Testis (tissue), 3 donors: Measurements from ENCODE around the gene NCAM1. TPM values are rescaled to one million over a fixed set of nuclear protein-coding genes. Genes with fewer than 3 reads are reported as not detected.

Experiments
- DNase-seq: peaks from one replicate; pipeline ENCODE4 v3.0.0-alpha.2; 2019
- H3K27ac ChIP-seq, 2 donors: fragments of 200-600 bp; sonication (generic); one replicate each; pipeline ENCODE4 v1.5.1; 2019
- H3K27me3 ChIP-seq: fragments of 200-600 bp; sonication (generic); one replicate; pipeline ENCODE4 v1.5.1; 2019
- H3K36me3 ChIP-seq: fragments of 200-600 bp; sonication (generic); one replicate; pipeline ENCODE4 v1.5.1; 2017; ENCODE audit warnings: low read depth; ENCODE audit errors: missing control alignments
- H3K4me1 ChIP-seq: fragments of 200-600 bp; sonication (generic); one replicate; pipeline ENCODE4 v1.5.1; 2019
- H3K4me3 ChIP-seq, 2 donors: fragments of 200-600 bp; sonication (generic); one replicate each; pipeline ENCODE4 v1.5.1; 2017 to 2019
- H3K9me3 ChIP-seq: fragments of 200-600 bp; sonication (generic); one replicate; pipeline ENCODE4 v1.5.1; 2017
- CTCF ChIP-seq, 3 experiments: fragments of 450-650 bp in 2 of 3; fragments of 200-600 bp in 1 of 3; sonication (generic) in 1 of 3; IDR thresholded peaks; one replicate each; pipeline ENCODE4 v1.5.1; 2016 to 2019; ENCODE audit warnings: antibody characterized with exemption in 3 of 3, mild to moderate bottlenecking in 2 of 3, moderate library complexity in 1 of 3
- POLR2A ChIP-seq: fragments of 450-650 bp; IDR thresholded peaks from one replicate; pipeline ENCODE4 v1.6.1; 2017; ENCODE audit warnings: antibody characterized with exemption, mild to moderate bottlenecking, moderate library complexity
- WGBS, 2 donors: methylation state at CpG; one replicate each; pipeline ENCODE4 v1.1.5; 2018; 5-methylcytosine and 5-hydroxymethylcytosine counted together
- intact Hi-C: fragments of 100-400 bp; cut with DNase I; formaldehyde crosslinking; loops from one replicate; pipeline ENCODE4 v1.15.1; 2023; ENCODE audit warnings: low total_unique reads
- polyA plus RNA-seq: library from polyadenylated mRNA; stranded (reverse); fragments of 350-450 nt; fragmentation: Illumina TruSeq; extraction: RNeasy Lipid Tissue Mini Kit (QIAGEN cat#74804); gene quantifications from one replicate; pipeline ENCODE4 v1.2.3, GENCODE V29; 2014; ENCODE audit warnings: low read depth, low replicate concordance; ENCODE audit not compliant: insufficient read depth
- total RNA-seq, 2 donors: library from RNA; depleted of rRNA; stranded (reverse); fragments of >200 nt; gene quantifications; one replicate each; pipeline ENCODE4 v1.2.3, GENCODE V29; 2016

NCAM1 gene
- total and polyA plus RNA-seq, 3 donors from 2014 or later = 12.3 to 33.3 (median 13.8) TPM

GRCh38 chr11:113263458-113264259 is 302.4 kb downstream of the NCAM1 start:
- H3K9me3 ChIP-seq = no peaks in the 10 kb centered on the region
- no peaks in the 10 kb centered on the region for H3K4me1 ChIP-seq
- H3K27ac ChIP-seq = no peak overlapping the region
- TF ChIP-seq POLR2A = no peak
- no peak for TF ChIP-seq CTCF (IDR thresholded peaks at IDR 0.05)
- no peaks in the 10 kb centered on the region for H3K36me3 ChIP-seq
- no peaks in the 10 kb centered on the region for H3K27me3 ChIP-seq
- no peak for DNase-seq
- WGBS, 2 donors = 86 to 92% methylated on average over 7 to 9 of the region's 9 CpGs
- H3K4me3 ChIP-seq = no peak overlapping the region
- intact Hi-C loops = no loop called here

GRCh38 chr11:113265362-113265761 is 304.1 kb downstream of the NCAM1 start:
- 80 to 86% methylated on average over 2 of the region's 2 CpGs for WGBS, 2 donors
- Histone ChIP-seq H3K9me3 (no peaks in the 10 kb centered on the region), H3K4me3 (no peak overlapping the region), H3K4me1 (no peaks in the 10 kb centered on the region), H3K27me3 (no peaks in the 10 kb centered on the region), H3K27ac (no peak overlapping the region), H3K36me3 (no peaks in the 10 kb centered on the region)
- intact Hi-C loops = no loop called here
- TF ChIP-seq POLR2A (no peak), CTCF (IDR thresholded peaks at IDR 0.05) (no peak)
- DNase-seq = no peak

GRCh38 chr11:113267493-113267892 is 306.3 kb downstream of the NCAM1 start:
- no peak overlapping the region for H3K4me3 ChIP-seq
- H3K9me3 ChIP-seq = no peaks in the 10 kb centered on the region
- TF ChIP-seq POLR2A (no peak), CTCF (IDR thresholded peaks at IDR 0.05) (no peak)
- DNase-seq = no peak
- intact Hi-C loops = no loop called here
- no peaks in the 10 kb centered on the region for H3K36me3 ChIP-seq
- 95 to 96% methylated on average over 7 of the region's 7 CpGs for WGBS, 2 donors
- H3K27me3 ChIP-seq = no peaks in the 10 kb centered on the region
- H3K4me1 ChIP-seq = no peaks in the 10 kb centered on the region
- H3K27ac ChIP-seq = no peak overlapping the region

GRCh38 chr11:113269096-113269495 is 307.9 kb downstream of the NCAM1 start:
- no peaks in the 10 kb centered on the region for H3K4me1 ChIP-seq
- no peak overlapping the region for H3K4me3 ChIP-seq
- intact Hi-C loops = no loop called here
- no peaks in the 10 kb centered on the region for H3K9me3 ChIP-seq
- WGBS, 2 donors = 88 to 97% methylated on average over 1 to 2 of the region's 2 CpGs
- no peaks in the 10 kb centered on the region for H3K27me3 ChIP-seq
- H3K36me3 ChIP-seq = no peaks in the 10 kb centered on the region
- no peak for TF ChIP-seq CTCF (IDR thresholded peaks at IDR 0.05)
- no peak for DNase-seq
- no peak overlapping the region for H3K27ac ChIP-seq

GRCh38 chr11:113269636-113270035 is 308.4 kb downstream of the NCAM1 start:
- H3K36me3 ChIP-seq = no peaks in the 10 kb centered on the region
- intact Hi-C loops = no loop called here
- TF ChIP-seq POLR2A = no peak
- TF ChIP-seq CTCF (IDR thresholded peaks at IDR 0.05) = no peak
- no peak overlapping the region for H3K27ac ChIP-seq
- no peaks in the 10 kb centered on the region for H3K4me1 ChIP-seq
- H3K4me3 ChIP-seq = no peak overlapping the region
- WGBS, 2 donors = 86 to 93% methylated on average over 2 to 5 of the region's 5 CpGs
- H3K27me3 ChIP-seq = no peaks in the 10 kb centered on the region
- H3K9me3 ChIP-seq = no peaks in the 10 kb centered on the region
- DNase-seq = no peak
